NCI-H345 treated with DMSO at 0.1 percent for 48 hours (cell line): ENCODE measurements around the gene PAGR1.
"Not testable (repeated sequence)": the region's sequence is repeated elsewhere in the genome, so short reads cannot be mapped to it uniquely, and the experiment has no call there.

Experiments
- DNase-seq: peaks from one replicate; lab custom pipeline; 2025; ENCODE audit not compliant: unreplicated experiment; lab: John Stamatoyannopoulos, UW

Gene PAGR1

DNA sequence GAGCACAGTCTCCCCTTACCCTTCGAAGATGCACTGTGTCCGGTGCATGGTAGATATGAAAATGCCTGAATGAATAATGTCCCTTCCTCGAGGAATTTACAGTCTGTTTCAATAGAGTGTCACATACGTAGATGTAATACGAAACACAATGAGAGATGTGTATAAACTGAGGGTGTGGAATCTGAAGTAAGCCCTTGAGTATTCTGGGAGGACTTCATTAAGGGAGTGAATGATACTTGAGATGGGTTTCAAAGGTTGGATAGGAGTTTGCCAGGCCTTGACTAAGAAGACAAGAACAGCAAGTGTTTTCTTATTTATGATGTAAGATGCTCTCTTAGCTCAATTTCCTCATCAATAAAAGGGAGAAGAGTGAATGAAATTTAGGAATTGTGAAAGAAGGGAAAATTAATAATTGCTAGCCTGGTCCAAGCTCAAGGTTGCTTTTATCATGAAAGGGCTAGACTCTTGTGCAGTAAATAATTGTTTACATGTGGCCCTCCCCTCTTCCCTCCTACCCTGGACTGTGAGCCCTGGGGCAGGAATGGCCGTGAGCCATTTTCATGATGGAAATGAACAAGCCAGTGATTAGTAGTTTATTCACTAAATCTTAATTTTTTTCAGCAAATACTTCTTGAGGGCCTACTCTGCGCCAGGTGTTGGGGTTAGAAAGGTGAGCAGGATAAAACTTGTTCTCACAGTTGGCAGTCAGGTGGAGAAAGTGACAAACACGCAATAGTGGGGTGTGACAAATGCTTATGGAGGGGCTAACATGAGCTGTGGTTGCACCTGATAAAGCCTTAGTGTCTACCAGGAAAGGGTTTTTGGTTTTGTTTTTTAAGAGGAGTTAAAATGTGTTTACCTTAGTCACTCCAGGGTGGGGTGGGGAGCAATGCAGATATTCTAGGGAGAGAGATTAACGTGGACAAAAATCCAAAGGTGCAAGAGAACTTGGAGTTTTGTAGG lies 23.8 kb upstream of the PAGR1 start:
- no peak for DNase-seq

DNA sequence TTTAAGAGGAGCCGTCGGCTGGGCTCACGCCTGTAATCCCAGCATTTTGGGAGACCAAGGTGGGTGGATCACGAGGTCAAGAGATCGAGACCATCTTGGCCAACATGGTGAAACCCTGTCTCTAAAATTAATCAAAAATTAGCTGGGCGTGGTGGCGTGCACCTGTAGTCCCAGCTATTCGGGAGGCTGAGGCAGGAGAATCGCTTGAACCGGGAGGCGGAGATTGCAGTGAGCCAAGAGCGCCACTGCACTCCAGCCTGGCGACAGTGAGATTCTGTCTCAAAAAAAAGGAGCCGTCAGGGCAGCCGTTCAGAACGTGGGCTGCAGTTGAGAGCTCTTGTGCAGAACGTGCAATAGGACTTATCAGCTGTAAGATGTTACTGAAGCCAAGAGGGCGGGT lies 22.8 kb upstream of the PAGR1 start:
- not testable (repeated sequence) for DNase-seq

DNA sequence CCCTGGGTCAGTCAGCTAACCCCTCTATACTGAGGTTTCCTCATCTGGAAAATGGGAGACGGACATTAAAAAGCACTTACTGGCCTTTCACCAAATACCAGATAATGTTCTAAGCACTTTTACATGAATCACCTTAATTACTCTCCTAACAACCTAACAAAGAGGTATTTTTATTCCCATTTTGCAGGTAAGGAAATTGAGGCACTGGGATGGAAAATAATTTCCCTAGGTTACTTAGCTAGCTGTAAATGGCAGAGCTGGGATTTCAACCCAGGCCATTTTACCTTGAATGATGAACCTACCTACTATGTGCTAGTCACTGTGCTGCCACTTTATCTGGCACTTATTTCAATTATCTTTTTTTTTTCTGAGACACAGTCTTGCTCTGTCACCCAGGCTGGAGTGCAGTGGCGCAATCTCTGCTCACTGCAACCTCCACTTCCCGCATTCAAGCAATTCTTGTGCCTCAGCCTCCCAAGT lies 21.7 kb upstream of the PAGR1 start:
- DNase-seq: no peak

DNA sequence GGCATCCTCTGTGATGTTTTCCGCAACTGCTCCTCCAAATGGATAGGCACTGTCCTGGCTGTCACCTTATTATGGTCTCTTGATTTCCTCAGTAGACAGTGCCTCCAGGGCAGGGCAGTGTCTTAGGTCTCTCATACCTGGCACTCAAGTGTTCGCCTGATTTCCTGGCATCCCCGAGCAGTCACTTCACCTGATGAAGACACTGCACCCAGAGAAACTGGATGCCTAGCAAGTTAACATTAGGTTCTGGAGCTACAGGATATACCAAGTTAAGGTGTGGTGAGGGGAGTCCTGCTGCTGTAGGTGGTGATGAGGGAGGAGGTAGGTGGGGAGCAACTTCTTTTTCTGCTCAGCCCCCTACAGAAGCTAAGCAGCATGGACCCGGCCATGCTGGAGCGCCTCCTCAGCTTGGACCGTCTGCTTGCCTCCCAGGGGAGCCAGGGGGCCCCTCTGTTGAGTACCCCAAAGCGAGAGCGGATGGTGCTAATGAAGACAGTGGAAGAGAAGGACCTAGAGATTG lies 13.5 kb upstream of the PAGR1 start:
- no peak for DNase-seq

DNA sequence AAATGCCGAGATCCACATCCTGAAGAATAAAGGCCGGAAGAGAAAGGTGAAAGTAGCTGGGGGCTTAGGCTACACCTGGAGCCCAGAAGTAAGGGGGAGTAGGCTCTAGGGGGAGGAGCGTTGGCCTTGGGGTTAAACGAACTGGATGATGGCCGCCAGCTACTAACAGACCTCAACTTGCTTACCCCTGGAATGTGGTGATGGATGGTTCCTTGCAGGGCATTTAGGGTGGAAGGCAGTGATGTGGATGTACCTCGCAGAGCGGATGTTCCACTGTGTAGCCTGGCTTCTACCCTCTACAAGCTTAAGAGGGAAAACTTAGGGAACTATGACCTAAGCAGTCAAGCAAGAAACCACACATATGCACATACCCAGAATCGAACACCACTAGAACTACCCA lies 11.9 kb upstream of the PAGR1 start:
- no peak for DNase-seq

DNA sequence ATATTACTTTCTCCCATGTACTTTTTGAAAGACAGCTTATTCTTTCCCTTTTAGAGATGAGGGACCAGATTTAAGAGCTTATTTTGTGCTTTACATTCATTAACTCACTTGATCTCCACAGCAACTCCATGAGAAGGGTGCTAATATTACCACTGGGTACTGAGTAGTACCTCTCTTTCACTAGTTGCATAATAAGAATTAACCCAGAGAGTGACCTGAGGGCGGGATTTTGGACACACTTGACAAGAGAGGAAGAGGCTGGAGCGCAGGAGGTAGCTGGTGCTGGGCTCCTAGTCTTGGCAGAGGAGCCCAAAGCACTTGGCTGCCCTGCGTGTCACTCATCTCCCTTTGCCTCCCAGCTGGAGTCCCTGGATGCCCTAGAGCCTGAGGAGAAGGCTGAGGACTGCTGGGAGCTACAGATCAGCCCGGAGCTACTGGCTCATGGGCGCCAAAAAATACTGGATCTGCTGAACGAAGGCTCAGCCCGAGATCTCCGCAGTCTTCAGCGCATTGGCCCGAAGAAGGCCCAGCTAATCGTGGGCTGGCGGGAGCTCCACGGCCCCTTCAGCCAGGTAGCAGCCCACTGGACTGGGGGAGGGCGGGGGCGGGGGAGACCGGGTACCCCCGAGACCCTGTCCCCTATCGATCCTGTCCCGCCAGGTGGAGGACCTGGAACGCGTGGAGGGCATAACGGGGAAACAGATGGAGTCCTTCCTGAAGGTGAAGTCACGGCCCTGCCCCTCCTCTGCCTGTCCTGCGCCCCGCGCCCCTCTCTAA lies 11.3 kb upstream of the PAGR1 start:
- DNase-seq: peak; percentile 29

DNA sequence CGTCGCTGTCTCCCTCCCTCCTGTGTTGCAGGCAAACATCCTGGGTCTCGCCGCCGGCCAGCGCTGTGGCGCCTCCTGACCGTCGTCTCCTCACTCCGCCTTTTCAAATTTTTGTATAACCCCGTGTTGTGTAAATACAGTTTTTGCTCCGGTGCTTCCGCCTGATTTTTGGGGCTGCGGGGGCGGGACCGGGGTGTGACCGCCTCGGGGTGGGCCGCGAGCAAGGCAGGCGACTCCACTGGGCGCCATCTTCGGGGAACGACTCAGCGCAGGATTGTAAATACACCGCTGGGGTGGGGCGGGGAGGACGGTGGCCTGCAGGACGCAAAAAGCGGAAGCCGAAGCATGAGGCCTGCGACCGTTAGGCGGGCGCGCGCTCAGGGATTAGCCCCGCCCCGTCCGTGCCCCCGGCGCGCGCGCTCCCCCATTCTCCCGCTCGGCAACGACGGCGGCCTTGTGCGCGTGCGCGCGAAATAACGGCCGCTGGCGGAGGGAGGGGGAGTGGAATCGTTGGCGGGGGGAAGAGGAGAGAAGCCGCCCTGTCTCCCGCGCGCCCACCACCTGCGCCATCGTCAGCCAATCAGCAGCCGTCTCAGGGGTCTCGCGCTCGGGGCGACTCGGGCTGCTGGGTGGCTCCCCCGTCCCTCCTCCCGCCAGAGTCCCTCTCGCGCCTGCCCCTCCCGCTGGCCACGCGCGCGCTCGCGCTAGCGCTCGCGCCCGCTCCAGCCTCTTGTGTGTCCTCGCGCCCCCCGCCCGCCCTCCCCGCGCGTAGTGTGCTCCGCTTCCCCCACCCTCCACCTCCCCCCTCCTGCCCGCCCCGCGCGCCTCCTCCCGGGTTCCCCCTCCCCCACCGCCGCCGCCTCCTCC lies 10.5 kb upstream of the PAGR1 start:
- peak; percentile 100 for DNase-seq

DNA sequence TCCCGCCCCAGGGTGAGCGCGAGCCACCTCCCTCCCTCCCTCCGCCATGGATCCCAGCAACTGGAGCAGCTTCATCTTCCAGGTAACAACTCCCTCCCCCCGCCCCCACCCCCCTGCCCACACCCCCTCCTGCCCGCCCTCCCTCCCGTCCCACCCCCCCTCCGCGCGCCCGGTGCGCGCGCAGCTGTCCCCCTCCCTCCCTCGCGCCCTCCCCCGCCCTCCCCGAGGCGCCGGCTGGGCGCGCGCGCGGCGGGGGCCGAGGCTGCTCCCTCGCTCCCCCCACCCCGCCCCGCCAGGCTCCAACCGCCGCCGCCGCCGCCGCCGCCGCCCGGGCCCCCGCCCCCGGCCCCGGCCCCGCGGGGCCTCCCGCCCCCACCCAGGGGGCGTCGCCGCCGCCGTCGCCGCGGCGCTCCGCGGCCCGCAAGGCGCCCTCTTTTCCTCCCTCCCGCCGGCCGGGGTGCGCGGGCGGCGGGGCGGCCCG lies 9.8 kb upstream of the PAGR1 start, which contains the start of gene MAZ:
MAZ (plus strand) TSS at position 431 of the 481 bp plus-strand sequence. CDS start 173 bp downstream, outside the sequence.
- peak; percentile 90 for DNase-seq

DNA sequence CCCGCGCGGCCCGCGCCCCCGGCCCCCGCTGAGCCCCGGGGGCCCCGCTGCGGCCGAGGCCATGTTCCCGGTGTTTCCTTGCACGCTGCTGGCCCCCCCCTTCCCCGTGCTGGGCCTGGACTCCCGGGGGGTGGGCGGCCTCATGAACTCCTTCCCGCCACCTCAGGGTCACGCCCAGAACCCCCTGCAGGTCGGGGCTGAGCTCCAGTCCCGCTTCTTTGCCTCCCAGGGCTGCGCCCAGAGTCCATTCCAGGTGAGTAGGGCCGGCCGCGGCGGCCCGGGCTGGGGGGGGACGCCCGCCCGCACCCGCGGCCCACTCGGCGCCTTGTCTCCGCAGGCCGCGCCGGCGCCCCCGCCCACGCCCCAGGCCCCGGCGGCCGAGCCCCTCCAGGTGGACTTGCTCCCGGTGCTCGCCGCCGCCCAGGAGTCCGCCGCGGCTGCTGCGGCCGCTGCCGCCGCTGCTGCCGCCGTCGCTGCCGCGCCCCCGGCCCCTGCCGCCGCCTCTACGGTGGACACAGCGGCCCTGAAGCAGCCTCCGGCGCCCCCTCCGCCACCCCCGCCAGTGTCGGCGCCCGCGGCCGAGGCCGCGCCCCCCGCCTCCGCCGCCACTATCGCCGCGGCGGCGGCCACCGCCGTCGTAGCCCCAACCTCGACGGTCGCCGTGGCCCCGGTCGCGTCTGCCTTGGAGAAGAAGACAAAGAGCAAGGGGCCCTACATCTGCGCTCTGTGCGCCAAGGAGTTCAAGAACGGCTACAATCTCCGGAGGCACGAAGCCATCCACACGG lies 9.1 kb upstream of the PAGR1 start:
- peak; percentile 51 for DNase-seq

DNA sequence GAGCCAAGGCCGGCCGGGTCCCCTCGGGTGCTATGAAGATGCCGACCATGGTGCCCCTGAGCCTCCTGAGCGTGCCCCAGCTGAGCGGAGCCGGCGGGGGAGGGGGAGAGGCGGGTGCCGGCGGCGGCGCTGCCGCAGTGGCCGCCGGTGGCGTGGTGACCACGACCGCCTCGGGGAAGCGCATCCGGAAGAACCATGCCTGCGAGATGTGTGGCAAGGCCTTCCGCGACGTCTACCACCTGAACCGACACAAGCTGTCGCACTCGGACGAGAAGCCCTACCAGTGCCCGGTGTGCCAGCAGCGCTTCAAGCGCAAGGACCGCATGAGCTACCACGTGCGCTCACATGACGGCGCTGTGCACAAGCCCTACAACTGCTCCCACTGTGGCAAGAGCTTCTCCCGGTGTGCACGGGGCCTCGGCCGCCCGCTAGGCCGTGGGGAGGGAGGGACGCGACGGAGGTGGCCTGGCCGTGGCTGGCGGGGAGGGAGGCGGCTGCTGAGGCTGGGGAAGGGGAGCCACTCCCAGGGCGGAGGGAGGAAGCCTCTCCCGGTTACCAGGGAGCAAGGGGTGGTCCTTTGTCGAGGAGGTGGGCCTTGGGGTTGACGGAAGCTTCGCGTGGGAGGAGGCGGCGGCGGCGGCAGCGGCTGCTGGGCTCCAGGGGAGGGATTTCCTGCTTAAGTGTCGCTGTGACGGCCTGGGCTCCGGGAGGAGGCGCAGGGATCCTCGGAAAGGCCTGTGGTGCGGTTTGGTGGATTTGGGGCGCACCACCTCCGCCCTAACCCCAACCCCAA lies 8.3 kb upstream of the PAGR1 start:
- DNase-seq: peak; percentile 81

DNA sequence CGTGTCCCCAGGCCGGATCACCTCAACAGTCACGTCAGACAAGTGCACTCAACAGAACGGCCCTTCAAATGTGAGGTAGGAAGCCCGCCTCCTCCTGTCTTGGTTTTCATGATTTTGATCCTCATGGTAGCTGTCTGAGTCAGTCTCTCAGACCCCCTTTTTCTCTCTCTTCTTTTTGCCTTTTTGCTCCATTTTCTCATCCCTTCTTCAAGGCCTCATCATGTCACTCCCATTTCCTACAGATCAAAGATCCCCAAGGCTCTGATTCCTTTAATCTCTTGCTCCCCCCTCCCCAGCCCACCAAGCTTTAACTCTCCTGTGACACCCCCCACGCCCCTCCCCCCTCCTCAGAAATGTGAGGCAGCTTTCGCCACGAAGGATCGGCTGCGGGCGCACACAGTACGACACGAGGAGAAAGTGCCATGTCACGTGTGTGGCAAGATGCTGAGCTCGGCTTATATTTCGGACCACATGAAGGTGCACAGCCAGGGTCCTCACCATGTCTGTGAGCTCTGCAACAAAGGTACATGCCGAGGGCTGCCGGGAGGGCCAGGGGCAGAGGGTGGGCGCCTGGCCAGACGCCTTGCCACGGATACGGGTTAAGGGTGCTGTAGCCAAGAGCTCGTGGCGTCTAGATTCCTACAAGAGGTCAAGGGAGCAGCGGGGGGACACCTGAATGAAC lies 7.6 kb upstream of the PAGR1 start:
- DNase-seq: no peak

DNA sequence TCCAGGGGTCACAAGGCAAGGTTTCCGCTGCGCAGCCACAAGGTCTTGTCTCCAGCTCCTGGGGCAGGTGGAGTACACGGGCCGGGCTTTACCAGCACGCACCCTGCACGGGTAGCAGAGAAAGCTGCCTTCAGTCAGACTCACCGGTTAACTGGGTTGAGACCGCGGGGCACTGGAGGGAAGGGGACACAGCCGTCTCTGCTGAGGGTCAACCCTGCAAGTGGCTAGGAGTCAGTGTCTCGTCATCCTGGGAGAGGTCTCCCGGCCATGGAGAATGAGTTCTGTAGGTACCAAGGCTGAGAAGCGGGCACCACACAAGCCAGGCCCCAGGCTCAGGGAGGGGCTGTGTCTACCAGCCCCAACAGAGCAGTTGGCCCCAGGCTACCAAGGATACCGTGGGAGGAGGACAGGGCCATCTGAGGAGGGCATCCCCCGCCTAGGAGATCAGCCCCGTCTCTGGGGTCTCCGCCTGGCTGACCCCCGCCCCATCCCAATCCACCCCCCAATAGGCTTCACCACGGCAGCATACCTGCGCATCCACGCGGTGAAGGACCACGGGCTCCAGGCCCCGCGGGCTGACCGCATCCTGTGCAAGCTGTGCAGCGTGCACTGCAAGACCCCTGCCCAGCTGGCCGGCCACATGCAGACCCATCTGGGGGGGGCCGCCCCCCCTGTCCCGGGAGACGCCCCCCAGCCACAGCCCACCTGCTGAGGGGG lies 6.8 kb upstream of the PAGR1 start:
- DNase-seq: no peak

DNA sequence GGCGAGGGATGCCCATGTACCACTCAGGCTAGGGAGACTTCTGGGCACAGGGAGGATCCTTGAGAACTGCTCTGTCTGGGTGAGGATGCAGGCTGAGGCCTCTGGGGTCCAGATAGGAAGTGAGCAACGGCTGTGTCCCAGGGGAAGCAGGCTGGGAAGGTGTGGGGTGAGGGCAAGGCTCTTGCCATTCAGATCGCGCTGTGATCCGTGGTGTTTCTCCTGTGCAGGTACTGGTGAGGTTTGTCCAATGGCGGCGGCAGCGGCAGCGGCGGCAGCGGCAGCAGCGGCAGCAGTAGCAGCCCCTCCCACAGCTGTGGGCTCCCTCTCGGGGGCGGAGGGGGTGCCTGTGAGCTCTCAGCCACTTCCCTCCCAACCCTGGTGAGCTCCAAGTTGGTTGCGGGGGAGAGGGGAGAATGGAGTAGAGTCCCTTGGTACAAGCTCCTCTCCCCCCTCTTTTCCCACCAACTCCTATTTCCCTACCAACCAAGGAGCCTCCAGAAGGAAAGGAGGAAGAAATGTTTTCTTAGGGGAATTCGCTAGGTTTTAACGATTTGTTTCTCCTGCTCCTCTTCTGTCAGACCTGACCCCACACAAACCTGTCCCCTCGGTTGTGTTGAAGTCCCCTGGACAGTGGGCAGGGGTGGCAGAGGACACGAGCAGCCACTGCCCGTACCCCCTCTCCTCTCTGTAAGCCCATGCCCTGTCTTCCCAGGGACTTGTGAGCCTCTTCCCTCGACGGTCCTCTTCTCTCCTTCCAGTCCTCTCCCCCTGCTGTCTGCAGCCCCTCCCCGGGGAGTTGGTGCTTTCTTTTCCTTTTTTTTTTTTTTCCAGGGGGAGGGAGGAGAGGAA lies 5.9 kb upstream of the PAGR1 start:
- DNase-seq: no peak

DNA sequence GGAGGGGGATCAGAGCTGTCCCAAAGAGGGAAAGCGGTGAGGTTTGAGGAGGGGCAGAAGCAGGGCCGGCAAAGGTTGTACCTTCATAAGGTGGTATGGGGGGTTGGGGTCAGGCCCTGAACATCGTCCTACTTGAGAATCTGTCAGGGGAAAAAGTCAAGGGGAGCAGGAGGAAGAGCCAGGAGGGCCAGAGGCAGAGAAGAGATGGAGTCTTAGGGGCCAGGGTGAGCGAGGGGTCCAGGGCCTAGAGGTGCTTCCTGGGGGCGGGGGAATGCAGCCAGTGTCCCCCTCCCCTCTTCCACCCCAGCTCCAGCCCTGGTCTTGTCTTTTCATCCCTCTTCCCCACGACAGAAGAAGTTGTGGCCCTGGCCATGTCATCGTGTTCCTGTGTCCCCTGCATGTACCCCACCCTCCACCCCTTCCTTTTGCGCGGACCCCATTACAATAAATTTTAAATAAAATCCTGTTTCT lies 5.2 kb upstream of the PAGR1 start:
- no peak for DNase-seq

DNA sequence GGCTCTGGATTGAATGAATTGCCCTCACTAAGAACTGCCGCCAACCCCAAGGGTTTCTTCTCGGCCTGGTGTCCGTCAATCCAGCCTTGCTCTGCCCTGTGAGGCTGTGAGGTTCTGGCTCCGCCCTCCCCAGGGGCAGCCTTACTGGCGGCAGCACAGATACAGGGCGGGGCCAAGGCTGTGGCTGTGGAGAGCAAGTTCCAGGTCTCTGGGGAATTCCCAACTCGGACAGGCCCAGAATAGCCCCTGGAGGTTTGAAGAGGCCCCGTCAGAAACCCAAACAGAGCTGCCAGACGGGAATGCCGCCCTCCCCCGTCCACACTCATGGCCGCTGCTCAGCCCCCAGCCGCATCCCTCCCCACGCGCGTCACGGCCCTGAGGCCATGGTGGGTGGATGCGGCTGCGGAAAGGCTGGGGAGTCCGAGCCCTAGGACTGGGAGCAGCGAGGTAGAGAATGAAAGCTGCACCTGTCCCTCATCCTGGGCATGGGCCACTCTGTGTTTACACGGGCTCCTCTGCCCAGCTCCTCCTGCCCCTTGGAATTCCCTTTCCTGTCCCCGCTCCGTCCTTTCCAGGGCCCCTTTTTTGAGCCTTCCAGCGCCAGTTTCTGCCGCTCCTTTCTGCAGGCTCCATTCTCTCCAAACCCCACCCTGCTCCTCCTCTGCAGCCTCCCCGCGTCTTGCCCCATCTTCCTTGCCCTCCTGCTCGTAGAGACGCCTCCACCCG lies 4.6 kb upstream of the PAGR1 start:
- DNase-seq: peak; percentile 97
